ENCODE data around the gene TPST1. TPM values are rescaled to one million over a fixed set of nuclear protein-coding genes. Genes with fewer than 3 reads are reported as not detected.
A peak's percentile ranks its signal among the peaks of the same experiment; 100 is the strongest.

The TPST1 gene
- total RNA-seq, 1 donor from 2014 or later: 30.0 TPM

- Mint-ChIP-seq H3K27ac (ENCODE audit: unreplicated experiment) (no peak overlapping the region), H3K4me3 (ENCODE audit: unreplicated experiment) (no peak overlapping the region), H3K4me1 (ENCODE audit: low read depth) (no peaks in the 10 kb centered on the region), H3K27me3 (ENCODE audit: low read depth) (no peaks in the 10 kb centered on the region), H3K9me3 (ENCODE audit: low read depth) (peaks cover 7% of the 10 kb centered on the region), H3K36me3 (ENCODE audit: low read depth) (no peaks in the 10 kb centered on the region)
- no peak for DNase-seq (ENCODE audit: low spot score)
- TF ChIP-seq, protein P1, sequence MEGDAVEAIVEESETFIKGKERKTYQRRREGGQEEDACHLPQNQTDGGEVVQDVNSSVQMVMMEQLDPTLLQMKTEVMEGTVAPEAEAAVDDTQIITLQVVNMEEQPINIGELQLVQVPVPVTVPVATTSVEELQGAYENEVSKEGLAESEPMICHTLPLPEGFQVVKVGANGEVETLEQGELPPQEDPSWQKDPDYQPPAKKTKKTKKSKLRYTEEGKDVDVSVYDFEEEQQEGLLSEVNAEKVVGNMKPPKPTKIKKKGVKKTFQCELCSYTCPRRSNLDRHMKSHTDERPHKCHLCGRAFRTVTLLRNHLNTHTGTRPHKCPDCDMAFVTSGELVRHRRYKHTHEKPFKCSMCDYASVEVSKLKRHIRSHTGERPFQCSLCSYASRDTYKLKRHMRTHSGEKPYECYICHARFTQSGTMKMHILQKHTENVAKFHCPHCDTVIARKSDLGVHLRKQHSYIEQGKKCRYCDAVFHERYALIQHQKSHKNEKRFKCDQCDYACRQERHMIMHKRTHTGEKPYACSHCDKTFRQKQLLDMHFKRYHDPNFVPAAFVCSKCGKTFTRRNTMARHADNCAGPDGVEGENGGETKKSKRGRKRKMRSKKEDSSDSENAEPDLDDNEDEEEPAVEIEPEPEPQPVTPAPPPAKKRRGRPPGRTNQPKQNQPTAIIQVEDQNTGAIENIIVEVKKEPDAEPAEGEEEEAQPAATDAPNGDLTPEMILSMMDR (IDR thresholded peaks at IDR 0.05): no peak
These were observed 23.3 kb upstream of the TPST1 start for GRCh38 chr7:66181845-66182244.

GRCh38 chr7:66182920-66183319 lies 22.2 kb upstream of the TPST1 start:
- Mint-ChIP-seq H3K27ac (ENCODE audit: unreplicated experiment) (no peak overlapping the region), H3K4me3 (ENCODE audit: unreplicated experiment) (no peak overlapping the region), H3K36me3 (ENCODE audit: low read depth) (no peaks in the 10 kb centered on the region)

GRCh38 chr7:66183700-66184099 lies 21.4 kb upstream of the TPST1 start:
- Mint-ChIP-seq H3K4me3 (ENCODE audit: unreplicated experiment) (no peak overlapping the region), H3K27ac (ENCODE audit: unreplicated experiment) (peak overlapping the region; percentile 30), H3K4me1 (ENCODE audit: low read depth) (no peaks in the 10 kb centered on the region), H3K27me3 (ENCODE audit: low read depth) (no peaks in the 10 kb centered on the region), H3K36me3 (ENCODE audit: low read depth) (no peaks in the 10 kb centered on the region), H3K9me3 (ENCODE audit: low read depth) (peaks cover 3% of the 10 kb centered on the region)
- DNase-seq (ENCODE audit: low spot score): no peak
- TF ChIP-seq, protein P1 (IDR thresholded peaks at IDR 0.05): no peak

More at GRCh38 chr7:66182920-66183319, 22.2 kb upstream of the TPST1 start:
- Mint-ChIP-seq H3K27me3 (ENCODE audit: low read depth) (no peaks in the 10 kb centered on the region), H3K9me3 (ENCODE audit: low read depth) (peaks cover 7% of the 10 kb centered on the region), H3K4me1 (ENCODE audit: low read depth) (no peaks in the 10 kb centered on the region)
- TF ChIP-seq, protein P1 (IDR thresholded peaks at IDR 0.05): no peak
- no peak for DNase-seq (ENCODE audit: low spot score)

DNA sequence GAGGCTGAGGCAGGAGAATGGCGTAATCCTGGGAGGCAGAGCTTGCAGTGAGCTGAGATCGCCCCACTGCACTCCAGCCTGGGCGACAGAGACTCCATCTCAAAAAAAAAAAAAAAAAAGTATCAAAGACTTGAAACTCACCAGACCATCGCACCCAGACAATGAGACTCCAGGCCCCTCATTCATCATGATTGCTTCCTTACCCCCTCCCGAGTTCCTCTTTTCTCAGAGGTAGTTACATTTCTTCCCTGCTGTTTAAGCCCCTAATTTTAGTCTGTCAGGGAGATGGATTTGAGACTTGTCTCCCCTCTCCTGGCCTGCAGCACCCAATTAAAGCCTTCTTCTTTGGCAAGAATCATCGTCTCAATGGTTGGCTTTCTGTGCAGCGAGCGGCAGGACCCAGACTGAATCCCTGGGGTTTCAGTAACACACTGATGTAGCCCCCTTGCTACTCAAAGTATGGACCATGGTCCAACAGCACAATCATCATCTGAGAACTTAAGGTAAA lies 19.4 kb upstream of the TPST1 start:
- TF ChIP-seq, protein P1 (IDR thresholded peaks at IDR 0.05): no peak
- no peak overlapping the region for H3K4me3 Mint-ChIP-seq (ENCODE audit: unreplicated experiment)
- no peaks in the 10 kb centered on the region for H3K27me3 Mint-ChIP-seq (ENCODE audit: low read depth)
- peaks cover 3% of the 10 kb centered on the region for H3K9me3 Mint-ChIP-seq (ENCODE audit: low read depth)
- H3K27ac Mint-ChIP-seq (ENCODE audit: unreplicated experiment): no peak overlapping the region
- no peaks in the 10 kb centered on the region for H3K4me1 Mint-ChIP-seq (ENCODE audit: low read depth)
- H3K36me3 Mint-ChIP-seq (ENCODE audit: low read depth): no peaks in the 10 kb centered on the region
- DNase-seq (ENCODE audit: low spot score): no peak

- TF ChIP-seq, protein P1 (IDR thresholded peaks at IDR 0.05): no peak
- DNase-seq (ENCODE audit: low spot score): no peak
- Mint-ChIP-seq H3K4me1 (ENCODE audit: low read depth) (no peaks in the 10 kb centered on the region), H3K36me3 (ENCODE audit: low read depth) (no peaks in the 10 kb centered on the region), H3K27me3 (ENCODE audit: low read depth) (no peaks in the 10 kb centered on the region), H3K9me3 (ENCODE audit: low read depth) (peaks cover 3% of the 10 kb centered on the region), H3K27ac (ENCODE audit: unreplicated experiment) (no peak overlapping the region), H3K4me3 (ENCODE audit: unreplicated experiment) (no peak overlapping the region)
These were observed 18.1 kb upstream of the TPST1 start for GRCh38 chr7:66186991-66187390.

Measured in chondrocyte (in vitro differentiated cells).